GM06990 (cell line): ENCODE measurements around the gene CALHM6.

Source experiments
- DNase-seq: peaks from one replicate; pipeline ENCODE4 v3.0.0-alpha.2; 2011; ENCODE audit not compliant: insufficient read length; ENCODE audit errors: extremely low read depth
- H3K27me3 ChIP-seq: replicated peaks from 2 replicates; pipeline ENCODE4 v1.6.0; 2011; ENCODE audit warnings: low read length; ENCODE audit not compliant: control insufficient read depth, insufficient read depth
- H3K36me3 ChIP-seq: 2 replicates; pipeline ENCODE4 v1.5.1; 2011; ENCODE audit warnings: low read length; ENCODE audit not compliant: control insufficient read depth, insufficient read depth
- H3K4me3 ChIP-seq: replicated peaks from 2 replicates; pipeline ENCODE4 v1.5.1; 2011; ENCODE audit warnings: low read depth, mild to moderate bottlenecking, control low read depth, low read length
- CTCF ChIP-seq: IDR thresholded peaks from 2 replicates; pipeline ENCODE4 v1.5.1; 2011; ENCODE audit warnings: low read length, control low read depth, mild to moderate bottlenecking, inconsistent platforms; ENCODE audit not compliant: insufficient read depth, poor library complexity, severe bottlenecking

Gene CALHM6

GRCh38 chr6:116433206-116433712 lies 27.9 kb upstream of the CALHM6 start:
- H3K4me3 ChIP-seq = no peak overlapping the region
- H3K36me3 ChIP-seq = peaks cover 7% of the 10 kb centered on the region
- no peak for DNase-seq
- no peak for TF ChIP-seq CTCF
- no peaks in the 10 kb centered on the region for H3K27me3 ChIP-seq

GRCh38 chr6:116434056-116434725 lies 27.0 kb upstream of the CALHM6 start:
- no peak overlapping the region for H3K4me3 ChIP-seq
- DNase-seq = no peak
- no peak for TF ChIP-seq CTCF
- H3K27me3 ChIP-seq = no peaks in the 10 kb centered on the region
- peaks cover 5% of the 10 kb centered on the region for H3K36me3 ChIP-seq

- DNase-seq = no peak
- Histone ChIP-seq H3K36me3 (peaks cover 5% of the 10 kb centered on the region), H3K4me3 (no peak overlapping the region), H3K27me3 (no peaks in the 10 kb centered on the region)
- TF ChIP-seq CTCF = no peak
These were observed 24.6 kb upstream of the CALHM6 start for GRCh38 chr6:116436586-116436985.

- DNase-seq = no peak
- Histone ChIP-seq H3K4me3 (no peak overlapping the region), H3K27me3 (no peaks in the 10 kb centered on the region), H3K36me3 (peaks cover 5% of the 10 kb centered on the region)
- TF ChIP-seq CTCF = no peak
These were observed 23.5 kb upstream of the CALHM6 start for GRCh38 chr6:116437656-116438055.

- Histone ChIP-seq H3K4me3 (no peak overlapping the region), H3K27me3 (no peaks in the 10 kb centered on the region), H3K36me3 (peaks cover 3% of the 10 kb centered on the region)
- TF ChIP-seq CTCF = no peak
- DNase-seq = no peak
These were observed 22.4 kb upstream of the CALHM6 start for GRCh38 chr6:116438590-116439448.
